Suprapubic skin (tissue), 4 donors: Measurements from ENCODE around the gene RASSF5.

Source experiments
- CTCF ChIP-seq, 2 donors: fragments of 200-600 bp in 1 of 2; fragments of 450-650 bp in 1 of 2; sonication (generic) in 1 of 2; IDR thresholded peaks; one replicate each; pipeline ENCODE4 v1.5.1; 2016 to 2019; ENCODE audit warnings: antibody characterized with exemption in 2 of 2, mild to moderate bottlenecking in 1 of 2, moderate library complexity in 1 of 2
- POLR2A ChIP-seq, 2 donors: fragments of 450-650 bp; IDR thresholded peaks; one replicate each; pipeline ENCODE4 v1.6.1; 2017; ENCODE audit warnings: antibody characterized with exemption in 2 of 2, mild to moderate bottlenecking in 2 of 2, moderate library complexity in 2 of 2
- POLR2AphosphoS5 ChIP-seq, 3 donors: sonication (generic); formaldehyde crosslinking; IDR thresholded peaks; one replicate each; pipeline ENCODE4 v1.6.1; 2017; ENCODE audit warnings: antibody characterized with exemption in 3 of 3

- no peak for TF ChIP-seq CTCF (IDR thresholded peaks at IDR 0.05)
- TF ChIP-seq POLR2AphosphoS5 (IDR thresholded peaks at IDR 0.05) = no peak
- TF ChIP-seq POLR2A (IDR thresholded peaks at IDR 0.05) = no peak
Measured at GRCh38 chr1:206497363-206497762, 10.0 kb upstream of the RASSF5 start.
